PC-3 (cell line): ENCODE data around the gene C22orf39.

Experiments used
- CTCF ChIP-seq: fragments of 300-600 bp; sonication (generic); conservative IDR thresholded peaks from 2 replicates; pipeline ENCODE4 v1.5.1; 2017; ENCODE audit warnings: antibody characterized with exemption, low read depth, mild to moderate bottlenecking, low read length
- EZH2phosphoT487 ChIP-seq: fragments of 300-600 bp; sonication (generic); IDR thresholded peaks from 2 replicates; pipeline ENCODE4 v1.6.1; 2018; ENCODE audit warnings: mild to moderate bottlenecking, antibody characterized with exemption, low read length, borderline replicate concordance

DNA sequence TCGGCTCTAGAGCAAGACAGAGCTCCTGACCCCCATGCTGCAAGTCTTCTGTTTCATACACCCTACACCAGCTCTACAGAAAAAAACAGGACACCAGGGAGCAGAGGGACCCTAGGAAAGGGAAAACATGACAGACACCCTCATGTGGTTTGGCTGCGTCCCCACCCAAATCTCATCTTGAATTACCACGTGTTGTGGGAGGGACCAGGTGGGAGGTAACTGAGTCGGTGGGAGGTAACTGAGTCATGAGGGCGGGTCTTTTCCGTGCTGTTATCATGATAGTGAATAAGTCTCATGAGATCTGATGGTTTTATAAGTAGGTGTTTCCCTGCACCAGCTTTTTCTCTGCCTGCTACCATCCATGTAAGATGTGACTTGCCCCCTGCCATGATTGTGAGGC is 6.6 kb upstream of the C22orf39 start:
- TF ChIP-seq CTCF (no peak), EZH2phosphoT487 (no peak)
